GM21723 (cell line): ENCODE data around the gene SMIM7.

Experiments
- ATAC-seq: cut with Tn5 transposase; IDR thresholded peaks from one replicate; pipeline ENCODE4 v1.9.1; 2021; ENCODE audit warnings: mild to moderate bottlenecking, moderate library complexity; ENCODE audit not compliant: unreplicated experiment

The SMIM7 gene

DNA sequence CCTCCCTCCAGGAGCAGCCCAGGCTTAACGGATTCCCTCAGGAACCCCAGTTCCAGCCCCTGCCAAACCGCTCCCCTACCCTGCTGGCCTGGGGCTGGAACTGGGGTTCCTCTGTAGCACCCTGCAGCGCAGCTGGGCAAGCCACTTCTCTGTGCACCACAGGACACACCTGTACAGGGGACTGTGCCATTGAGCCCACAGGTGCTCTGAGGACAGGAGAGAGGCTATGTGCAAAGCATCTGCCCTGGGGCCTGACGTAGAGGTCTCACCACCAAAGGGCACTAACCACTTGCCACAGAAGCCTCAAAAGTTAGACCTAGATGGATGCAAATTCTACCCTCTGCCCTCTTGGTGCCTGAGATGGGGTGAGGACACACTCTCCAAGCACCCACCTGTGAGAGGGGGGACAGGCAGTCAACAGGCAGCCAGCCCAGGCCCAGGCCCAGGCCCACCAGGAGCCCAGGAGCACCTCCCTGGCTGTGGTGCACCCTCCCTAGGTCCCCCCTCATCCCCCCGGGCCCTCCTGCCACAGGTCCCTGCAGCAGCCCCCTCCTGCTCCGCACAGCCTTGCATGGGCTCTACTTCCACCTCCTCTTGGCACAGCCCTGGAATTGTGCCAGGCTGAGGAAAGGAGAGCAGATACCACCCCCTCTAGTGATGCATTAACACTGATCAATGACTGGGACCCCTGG is 60.1 kb downstream of the SMIM7 start:
- ATAC-seq = no peak

DNA sequence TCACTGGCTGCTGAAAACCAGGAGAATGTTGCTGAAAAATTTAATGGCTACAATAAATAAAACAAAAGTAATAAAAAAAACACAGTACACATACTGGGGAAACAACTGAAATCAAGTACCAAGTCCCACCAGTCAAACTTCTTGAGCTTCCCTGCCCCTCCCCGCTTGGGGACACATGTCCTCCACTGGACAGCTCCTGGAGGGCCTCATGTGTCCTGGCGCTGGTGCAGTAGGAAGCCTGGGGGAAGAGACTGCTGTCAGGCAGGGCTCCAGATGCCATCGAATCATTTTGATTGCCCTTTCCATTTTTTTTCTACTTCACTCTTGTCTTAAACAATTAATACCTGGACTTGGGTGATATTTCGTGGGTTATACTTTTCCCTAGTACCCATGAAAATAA is 61.1 kb downstream of the SMIM7 start:
- no peak for ATAC-seq

DNA sequence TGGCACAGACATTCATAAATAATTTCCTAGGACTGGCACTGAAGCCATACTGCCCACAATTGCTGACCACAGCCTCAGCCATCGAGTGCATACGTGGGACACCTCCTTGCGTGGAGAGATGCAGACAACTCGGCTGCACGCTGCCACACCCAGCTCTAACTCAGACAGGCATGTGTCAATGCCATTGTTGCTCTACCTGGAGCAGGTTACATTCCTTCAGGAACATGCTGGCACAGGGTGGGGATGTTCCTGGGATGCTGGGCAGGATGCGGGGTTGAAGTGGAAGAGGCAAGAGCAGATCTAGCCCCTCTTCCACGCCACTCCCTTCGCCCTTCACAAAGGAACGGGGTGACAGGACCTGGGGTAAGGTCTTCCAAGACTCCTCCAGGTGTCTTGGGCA is 63.5 kb downstream of the SMIM7 start:
- ATAC-seq = no peak
